ENCODE measurements around the gene PCDH18. TPM values are rescaled to one million over a fixed set of nuclear protein-coding genes. Genes with fewer than 3 reads are reported as not detected.

Gene PCDH18
- total and polyA plus RNA-seq, 3 donors from 2014 or later, result 12.3 to 23.3 (median 15.3) TPM

DNA sequence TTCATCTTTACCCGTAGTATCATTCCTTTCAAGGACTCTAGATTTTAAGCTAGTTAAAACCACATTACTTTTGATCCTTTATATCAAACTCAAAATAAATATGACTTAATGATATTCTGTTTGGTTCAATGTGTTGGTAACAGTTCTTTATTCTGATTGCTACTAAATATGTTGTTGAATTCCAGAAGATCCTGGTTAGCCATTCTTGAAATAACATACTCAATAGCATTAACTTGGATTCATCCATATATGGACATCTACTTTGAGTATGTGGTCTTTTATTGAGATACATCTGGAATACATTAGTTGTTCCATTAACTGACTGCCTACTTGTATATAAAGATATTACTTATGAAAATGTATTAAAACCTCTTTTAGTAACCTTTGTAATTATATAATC is 27.5 kb upstream of the PCDH18 start:
- intact Hi-C loops (cut with DNase I; ENCODE audit: low total_unique reads), result no loop called here
- Histone ChIP-seq H3K4me1 (no peaks in the 10 kb centered on the region), H3K4me3 (no peak overlapping the region), H3K27ac (no peak overlapping the region), H3K36me3 (ENCODE audit: low read depth, missing control alignments) (no peaks in the 10 kb centered on the region), H3K27me3 (no peaks in the 10 kb centered on the region), H3K9me3 (no peaks in the 10 kb centered on the region)
- WGBS, 2 donors, result 89 to 100% methylated on average over 1 of the region's 1 CpG
- TF ChIP-seq, protein P1, sequence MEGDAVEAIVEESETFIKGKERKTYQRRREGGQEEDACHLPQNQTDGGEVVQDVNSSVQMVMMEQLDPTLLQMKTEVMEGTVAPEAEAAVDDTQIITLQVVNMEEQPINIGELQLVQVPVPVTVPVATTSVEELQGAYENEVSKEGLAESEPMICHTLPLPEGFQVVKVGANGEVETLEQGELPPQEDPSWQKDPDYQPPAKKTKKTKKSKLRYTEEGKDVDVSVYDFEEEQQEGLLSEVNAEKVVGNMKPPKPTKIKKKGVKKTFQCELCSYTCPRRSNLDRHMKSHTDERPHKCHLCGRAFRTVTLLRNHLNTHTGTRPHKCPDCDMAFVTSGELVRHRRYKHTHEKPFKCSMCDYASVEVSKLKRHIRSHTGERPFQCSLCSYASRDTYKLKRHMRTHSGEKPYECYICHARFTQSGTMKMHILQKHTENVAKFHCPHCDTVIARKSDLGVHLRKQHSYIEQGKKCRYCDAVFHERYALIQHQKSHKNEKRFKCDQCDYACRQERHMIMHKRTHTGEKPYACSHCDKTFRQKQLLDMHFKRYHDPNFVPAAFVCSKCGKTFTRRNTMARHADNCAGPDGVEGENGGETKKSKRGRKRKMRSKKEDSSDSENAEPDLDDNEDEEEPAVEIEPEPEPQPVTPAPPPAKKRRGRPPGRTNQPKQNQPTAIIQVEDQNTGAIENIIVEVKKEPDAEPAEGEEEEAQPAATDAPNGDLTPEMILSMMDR (IDR thresholded peaks at IDR 0.05), result no peak
- TF ChIP-seq POLR2A (IDR thresholded peaks at IDR 0.05), result no peak
- DNase-seq, result no peak

DNA sequence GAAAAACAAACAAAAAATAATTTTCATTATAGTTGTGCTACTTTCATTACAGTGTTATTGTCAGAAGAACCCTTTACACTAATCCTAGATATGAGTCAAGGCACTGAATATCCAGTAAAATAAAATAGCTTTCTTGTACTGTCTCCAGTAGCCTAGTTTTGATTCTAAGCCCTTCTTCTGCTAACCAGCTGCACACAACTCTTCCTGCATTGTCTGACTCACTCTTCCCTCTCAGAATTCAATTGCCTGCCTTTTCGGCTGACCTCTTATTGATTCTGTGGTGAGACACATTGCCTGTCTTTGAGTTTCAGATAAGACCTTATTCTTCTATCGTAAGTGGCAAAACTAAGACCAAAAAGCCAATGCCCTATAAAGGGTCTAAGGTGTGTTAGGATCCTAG is 26.7 kb upstream of the PCDH18 start:
- H3K36me3 ChIP-seq (ENCODE audit: low read depth, missing control alignments), result no peaks in the 10 kb centered on the region
- H3K27ac ChIP-seq, result no peak overlapping the region
- 89 to 91% methylated on average over 2 of the region's 2 CpGs for WGBS, 2 donors
- DNase-seq, result no peak
- intact Hi-C loops (cut with DNase I; ENCODE audit: low total_unique reads), result no loop called here
- no peaks in the 10 kb centered on the region for H3K9me3 ChIP-seq
- H3K4me3 ChIP-seq, result no peak overlapping the region
- no peaks in the 10 kb centered on the region for H3K27me3 ChIP-seq
- H3K4me1 ChIP-seq, result no peaks in the 10 kb centered on the region
- TF ChIP-seq POLR2A (IDR thresholded peaks at IDR 0.05), result no peak
- TF ChIP-seq, protein P1 (IDR thresholded peaks at IDR 0.05), result no peak

DNA sequence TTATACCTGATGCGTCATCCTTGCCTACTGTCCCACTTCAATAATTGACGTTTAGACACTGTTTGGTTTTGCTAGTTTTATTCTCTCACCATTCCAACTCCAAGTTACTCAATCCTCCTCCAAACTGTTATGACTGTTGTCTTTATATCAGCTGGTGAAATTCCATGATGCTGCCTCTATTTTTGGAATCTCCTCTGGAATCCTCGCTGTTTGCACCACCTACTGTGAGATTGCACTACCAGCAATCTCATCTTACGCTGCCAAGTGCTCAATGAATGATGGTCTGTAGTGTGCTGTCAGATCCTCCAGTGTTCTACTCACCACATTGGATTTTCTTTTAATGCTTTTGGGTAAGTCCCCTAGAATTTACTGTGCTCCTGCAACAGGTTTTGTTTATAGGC is 13.2 kb upstream of the PCDH18 start:
- Histone ChIP-seq H3K27ac (no peak overlapping the region), H3K4me1 (no peaks in the 10 kb centered on the region), H3K36me3 (ENCODE audit: low read depth, missing control alignments) (no peaks in the 10 kb centered on the region), H3K27me3 (no peaks in the 10 kb centered on the region), H3K4me3 (no peak overlapping the region), H3K9me3 (no peaks in the 10 kb centered on the region)
- 67 to 72% methylated on average over 4 of the region's 4 CpGs for WGBS, 2 donors
- TF ChIP-seq, protein P1 (IDR thresholded peaks at IDR 0.05), result no peak
- no peak for TF ChIP-seq POLR2A (IDR thresholded peaks at IDR 0.05)
- DNase-seq, result no peak
- intact Hi-C loops (cut with DNase I; ENCODE audit: low total_unique reads), result no loop called here

DNA sequence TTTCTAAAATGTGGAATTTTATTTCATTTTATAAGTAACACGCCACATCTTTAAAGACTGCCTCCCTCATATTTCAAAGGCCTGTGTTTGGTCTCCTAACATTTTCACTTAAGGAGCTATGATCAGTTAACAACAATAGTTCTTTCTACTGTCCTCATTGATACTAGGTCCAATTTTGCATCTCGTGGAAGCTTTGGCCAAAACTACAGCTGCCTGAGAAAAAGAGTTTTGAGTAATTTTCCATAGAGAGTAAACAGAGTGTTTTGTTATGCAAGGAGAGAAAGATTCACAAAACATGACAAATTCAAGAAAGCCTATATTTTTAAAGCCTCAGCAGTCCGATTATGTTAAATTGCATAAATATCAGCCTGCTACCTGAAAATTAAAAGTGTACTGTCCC is 11.4 kb upstream of the PCDH18 start:
- Histone ChIP-seq H3K9me3 (no peaks in the 10 kb centered on the region), H3K4me1 (no peaks in the 10 kb centered on the region), H3K27me3 (no peaks in the 10 kb centered on the region), H3K27ac (peak overlapping the region in 1 of 2 donors; percentile 59), H3K4me3 (no peak overlapping the region), H3K36me3 (ENCODE audit: low read depth, missing control alignments) (no peaks in the 10 kb centered on the region)
- no peak for DNase-seq
- WGBS, 2 donors, result 42 to 54% methylated on average over 3 of the region's 3 CpGs
- TF ChIP-seq, protein P1 (IDR thresholded peaks at IDR 0.05), result no peak
- no peak for TF ChIP-seq POLR2A (IDR thresholded peaks at IDR 0.05)
- intact Hi-C loops (cut with DNase I; ENCODE audit: low total_unique reads), result no loop called here

DNA sequence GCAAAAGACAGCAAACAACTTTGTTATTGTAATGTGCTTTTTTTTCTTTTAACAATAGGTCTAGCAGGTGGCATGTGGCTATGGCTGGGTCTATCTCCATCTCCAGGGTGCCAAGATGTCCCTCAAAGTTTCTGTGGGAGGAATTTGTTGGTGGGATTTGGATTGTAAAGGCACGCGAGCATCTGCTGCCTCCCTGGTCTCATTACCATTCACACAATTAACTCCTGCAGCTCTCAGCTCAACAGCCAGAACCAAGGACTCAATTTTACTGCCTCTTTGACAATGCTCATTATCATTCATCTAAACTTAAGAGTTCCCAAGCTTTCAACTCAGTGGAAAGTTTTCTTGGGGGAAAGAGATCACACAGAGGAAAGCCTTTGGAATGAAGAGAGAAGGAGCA is 10.9 kb upstream of the PCDH18 start:
- no peaks in the 10 kb centered on the region for H3K27me3 ChIP-seq
- 37 to 45% methylated on average over 2 of the region's 2 CpGs for WGBS, 2 donors
- no peak for DNase-seq
- H3K9me3 ChIP-seq, result no peaks in the 10 kb centered on the region
- intact Hi-C loops (cut with DNase I; ENCODE audit: low total_unique reads), result no loop called here
- H3K4me1 ChIP-seq, result no peaks in the 10 kb centered on the region
- no peak for TF ChIP-seq POLR2A (IDR thresholded peaks at IDR 0.05)
- TF ChIP-seq, protein P1 (IDR thresholded peaks at IDR 0.05), result no peak
- H3K4me3 ChIP-seq, result no peak overlapping the region
- no peaks in the 10 kb centered on the region for H3K36me3 ChIP-seq (ENCODE audit: low read depth, missing control alignments)
- H3K27ac ChIP-seq, result peak overlapping the region in 1 of 2 donors; percentile 59

All from testis (tissue), 3 donors.